Activated CD4-positive, alpha-beta T cell treated with anti-CD3 and anti-CD28 coated beads for 1 hour (primary cell): ENCODE measurements around the gene HOXA7.

Experiments used
- DNase-seq: peaks from one replicate; pipeline ENCODE4 v3.0.0-alpha.2; 2020

HOXA7 gene

DNA sequence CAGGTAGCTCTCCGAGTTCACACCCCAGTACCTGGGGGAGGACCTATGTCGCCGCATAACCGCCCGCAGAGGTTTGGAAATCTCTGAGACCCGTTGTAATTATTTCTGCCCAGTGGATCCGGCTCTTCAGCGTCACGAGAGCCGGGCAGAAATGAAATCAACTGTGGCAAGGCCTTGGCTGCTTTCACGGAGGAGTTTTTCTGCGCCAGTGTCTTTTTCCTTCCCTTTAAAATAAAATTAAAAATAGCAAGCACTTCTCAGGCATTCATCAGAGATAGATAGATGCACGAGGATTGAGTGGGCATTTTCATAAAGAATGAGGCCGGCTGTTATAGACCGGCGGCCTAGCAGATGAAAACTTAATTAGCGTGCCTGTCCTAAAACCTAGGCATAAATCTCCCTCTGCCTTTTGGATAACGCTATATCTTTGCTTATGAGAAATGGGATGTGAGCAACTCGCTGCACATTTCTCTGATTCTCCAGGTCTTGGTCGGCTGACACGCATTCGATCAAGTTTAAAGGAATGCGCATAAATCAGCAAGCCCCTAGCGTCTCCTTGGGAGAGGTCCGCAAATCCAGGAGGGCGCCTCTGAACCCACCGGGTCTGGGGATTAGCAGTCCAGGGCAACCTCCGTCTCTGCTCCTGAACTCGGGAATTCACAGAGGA is 37.0 kb upstream of the HOXA7 start:
- DNase-seq, result no peak

DNA sequence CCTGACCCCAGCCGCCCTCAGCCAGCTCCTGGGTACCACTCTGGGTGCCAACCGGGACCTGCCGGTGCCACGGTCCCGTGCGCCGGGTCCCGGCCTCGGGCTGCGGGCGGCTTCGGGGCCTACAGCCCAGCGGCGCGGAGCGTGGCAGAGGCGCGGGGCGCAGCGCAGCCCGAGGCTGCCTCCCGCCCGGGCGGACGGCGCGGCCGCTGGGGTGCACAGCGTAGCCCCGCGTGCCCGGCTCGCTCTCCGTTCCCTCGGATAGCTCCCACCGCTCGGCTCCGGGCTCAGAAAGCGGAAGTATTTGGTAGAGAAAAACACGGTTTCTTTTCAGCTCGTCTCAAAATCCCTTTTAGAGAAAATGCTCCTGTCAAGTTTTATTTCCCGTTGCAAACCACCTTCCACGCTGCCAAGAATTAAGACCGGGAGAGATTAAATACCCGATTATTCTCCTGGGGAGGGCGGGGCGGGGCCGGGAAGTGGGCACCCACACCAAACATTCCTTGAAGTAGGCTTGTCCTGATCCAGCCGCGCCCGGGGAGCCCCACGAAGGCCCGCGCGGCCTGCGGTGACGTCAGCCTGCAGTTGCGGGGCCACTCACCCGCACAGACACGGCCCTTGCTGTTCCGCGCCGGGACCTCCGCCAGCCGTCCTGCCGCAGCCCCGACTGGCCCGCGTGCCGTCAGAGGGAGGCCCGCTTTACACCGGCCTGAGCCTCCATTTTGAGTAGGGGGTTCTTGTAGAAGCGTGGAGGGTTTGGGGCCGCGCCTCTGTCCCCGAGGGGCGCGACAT is 36.3 kb upstream of the HOXA7 start:
- no peak for DNase-seq

DNA sequence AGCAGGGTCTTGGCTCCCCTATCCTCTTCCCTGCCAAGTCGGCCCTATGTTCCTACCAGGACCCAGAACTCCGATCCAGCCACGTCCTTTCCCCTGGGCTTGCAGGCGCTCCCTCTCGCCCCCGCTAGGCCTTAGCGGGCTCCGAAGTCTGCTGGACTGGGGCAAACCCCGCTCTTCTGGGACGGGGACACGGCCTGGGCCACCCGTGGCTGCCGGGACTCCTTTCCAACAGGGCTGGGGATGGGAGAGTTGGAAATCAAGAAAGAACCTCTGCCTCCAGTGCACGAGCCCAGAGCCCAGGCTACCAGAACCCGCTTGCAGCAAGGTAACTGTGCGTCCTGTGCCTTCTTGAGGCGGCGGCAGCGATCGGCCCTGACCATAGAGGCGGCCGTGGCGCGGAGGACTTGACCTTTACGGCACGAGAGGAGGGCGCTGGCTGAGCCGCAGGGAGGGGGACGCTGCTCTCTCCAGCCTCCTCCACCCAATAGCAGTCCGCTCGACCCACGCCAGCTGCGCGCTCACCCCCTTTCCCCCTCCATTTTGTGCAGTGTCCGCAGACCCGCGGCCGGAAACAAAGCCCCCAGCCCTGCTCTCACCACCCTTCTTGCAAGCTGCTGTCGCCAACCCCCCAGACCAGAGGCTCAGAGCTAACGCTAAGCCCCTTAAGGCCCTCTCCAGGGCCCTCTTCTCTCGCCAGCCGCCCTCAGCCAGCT is 35.5 kb upstream of the HOXA7 start:
- DNase-seq, result no peak

DNA sequence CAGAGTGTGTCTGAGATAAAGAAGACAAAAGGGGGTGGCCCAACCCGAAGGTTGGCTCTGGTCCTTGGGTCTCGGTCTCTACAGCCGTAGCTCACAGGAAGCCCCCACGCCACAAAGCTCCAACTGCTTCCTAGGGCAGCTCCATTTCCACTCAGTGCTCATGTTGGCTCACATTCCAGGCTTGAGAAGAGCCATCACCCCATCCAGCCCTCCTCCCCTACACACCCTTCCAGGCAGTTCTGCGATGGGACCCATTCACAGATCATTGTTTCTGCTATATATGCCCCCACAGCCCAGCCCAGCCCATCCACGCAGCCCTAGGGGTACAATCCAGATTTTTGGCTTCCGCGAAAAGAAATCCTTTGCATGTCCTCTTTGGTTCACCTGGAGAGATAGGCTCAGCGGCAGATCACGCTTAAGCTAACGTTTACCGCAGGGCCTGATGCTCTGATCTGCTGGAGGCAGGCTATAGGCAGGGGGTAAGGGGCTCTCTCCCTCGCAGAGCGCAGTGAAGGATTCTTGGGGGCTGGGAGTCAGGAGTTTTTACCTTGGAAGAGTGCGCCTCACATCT is 34.8 kb upstream of the HOXA7 start:
- no peak for DNase-seq

DNA sequence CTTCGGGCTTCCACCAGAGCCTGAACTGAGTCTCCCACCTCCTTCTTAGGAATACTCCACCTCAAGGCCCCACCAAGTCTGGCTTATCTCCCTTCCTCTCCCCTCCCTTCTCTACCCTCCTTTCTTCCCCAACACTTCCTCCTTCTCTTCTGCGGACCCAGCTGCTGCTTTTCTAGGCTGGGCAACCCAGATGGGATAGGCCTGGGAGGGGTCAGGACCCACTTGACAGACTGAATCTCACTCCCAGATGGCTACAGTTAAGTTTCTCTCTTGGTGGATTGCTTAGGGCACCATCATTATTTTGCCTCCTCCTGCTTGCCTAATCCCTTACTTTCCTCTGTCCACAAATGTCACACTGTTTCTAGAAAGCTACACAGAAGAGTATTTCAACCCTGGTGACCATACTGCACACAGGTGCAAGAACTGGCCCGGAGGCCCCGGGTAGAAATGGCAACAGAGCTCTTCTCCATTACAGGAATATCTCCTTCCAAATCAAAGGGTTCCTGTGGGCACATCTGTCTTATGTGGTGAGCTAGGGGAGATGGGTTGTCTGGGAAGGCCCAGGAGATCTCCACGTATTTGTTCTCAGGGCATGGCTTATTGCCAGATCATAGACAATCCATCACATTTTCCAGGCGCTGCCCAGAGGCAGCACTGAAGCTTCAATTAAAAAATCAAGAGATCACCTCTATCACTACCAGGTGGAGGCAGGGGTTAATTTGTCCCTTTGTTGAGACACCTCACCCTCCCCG is 33.7 kb upstream of the HOXA7 start:
- no peak for DNase-seq

DNA sequence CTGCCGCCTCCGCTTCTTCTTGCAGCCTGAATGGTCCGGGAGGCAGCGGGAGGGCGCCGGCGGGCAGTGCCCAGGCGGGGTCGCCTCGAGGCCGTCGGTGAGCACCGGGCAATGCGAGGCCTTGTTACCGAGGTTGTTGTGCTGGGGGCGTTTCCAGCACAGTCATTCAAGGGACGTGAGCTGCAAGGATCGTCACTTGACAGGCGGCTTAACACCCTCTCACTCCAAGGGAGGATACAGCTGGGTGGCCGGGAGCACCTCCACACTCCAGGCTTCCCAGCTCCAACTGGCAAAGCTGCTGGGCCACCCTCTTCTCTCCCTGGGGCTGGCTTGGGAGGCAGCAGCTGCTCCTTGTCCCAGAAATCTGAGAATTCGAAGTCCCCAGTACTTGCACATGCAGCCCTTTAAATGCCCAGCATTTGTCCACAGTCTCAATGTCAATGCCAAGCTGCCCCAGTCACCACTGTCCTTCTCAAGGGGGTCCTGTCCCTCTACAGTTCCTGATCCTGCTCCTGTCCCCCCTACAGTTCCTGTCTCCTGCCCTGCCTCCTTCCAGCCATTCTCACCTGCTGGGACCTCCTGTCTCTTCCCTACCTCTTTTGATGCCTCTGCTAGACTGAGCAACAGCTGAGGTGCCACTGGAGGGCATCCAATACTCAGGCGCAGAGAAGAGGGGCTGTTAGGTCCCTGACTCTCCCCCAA is 33.0 kb upstream of the HOXA7 start:
- no peak for DNase-seq

DNA sequence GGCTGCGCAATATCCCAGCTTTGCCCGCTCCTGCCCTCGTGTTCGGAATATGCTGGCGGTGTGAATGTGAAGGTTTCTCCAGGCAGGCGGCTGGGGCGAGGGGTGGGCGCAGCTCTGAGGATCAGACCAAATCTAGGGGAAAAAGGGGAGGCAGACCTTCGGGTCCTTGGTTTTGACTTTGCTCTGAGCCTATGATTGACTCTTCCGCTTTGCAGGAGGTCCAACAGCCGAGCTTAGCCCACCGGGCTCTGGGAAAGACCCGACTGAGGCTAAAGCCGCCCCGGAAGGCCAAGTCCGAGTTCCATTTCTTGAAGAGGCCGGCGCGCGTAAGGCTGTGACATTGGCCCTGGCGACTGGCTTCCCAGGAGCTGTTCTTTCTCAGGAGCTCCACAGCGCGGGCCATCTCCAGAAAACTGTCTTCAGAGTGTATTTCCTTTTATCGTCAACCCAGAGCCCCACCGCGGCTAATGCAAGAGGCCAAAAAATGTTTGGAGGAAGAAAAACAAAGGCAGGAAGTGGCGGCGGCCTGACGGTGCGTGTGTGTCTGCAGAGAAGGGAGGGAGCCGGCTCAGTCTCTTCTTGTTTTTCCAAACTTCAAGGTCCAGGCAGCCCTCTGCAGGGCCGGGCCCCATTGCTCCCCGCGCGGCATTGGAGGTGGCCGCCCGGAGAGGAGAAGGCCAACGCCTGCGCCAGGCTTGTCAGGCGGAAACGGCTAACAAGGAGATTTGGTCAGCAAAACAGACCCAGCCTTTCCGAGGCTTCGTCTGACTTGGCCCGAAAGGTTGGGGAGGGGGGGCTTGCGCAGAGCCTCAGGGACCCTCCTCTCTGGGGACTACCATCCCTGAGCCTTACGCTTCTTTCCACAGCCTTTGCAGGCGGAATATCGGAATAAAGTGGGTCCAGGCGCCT is 32.2 kb upstream of the HOXA7 start:
- DNase-seq, result peak; percentile 14

DNA sequence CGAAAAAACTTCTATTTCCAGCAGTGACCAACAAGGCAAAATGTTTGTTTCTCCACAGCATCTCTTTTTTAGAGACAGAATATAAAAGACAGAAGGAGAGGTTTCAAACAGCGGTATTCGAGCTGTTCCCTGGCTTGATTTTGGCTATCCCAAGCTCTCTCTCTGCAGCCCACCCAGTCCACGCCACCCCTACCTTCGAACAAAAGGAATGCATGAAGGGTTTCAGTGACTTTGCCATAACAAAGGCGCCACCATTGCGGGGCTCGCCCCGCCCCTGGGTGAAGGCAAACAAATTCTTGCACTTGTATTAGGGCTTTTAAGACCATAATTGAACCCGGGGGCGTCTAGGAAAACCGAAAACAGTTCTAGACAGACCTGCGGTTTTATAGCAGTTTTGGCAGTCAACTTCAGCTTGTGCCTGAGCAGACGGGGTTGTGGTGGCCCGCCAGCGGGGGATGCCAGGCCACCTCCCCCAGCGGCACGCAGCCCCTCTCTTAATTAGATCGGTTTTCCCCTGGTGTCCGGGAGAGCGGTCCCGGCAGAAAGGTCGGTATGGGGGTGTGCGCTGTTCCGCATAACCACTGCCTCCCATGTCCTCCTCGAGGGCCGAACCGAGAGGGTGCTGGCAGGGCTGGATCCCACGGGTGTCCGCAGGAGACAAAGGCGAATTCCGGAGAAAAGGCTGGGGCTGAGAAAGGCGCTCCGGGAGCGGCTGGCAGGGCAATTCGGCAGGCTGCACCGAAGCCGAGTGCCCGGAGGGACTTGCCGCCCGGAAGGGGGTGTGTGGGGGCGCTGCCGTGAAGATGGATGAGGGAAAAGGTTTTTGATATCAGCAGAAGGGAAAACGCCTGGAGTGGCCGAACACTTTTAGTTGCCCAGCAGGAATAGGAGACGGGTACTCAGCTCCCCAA is 31.3 kb upstream of the HOXA7 start:
- no peak for DNase-seq

DNA sequence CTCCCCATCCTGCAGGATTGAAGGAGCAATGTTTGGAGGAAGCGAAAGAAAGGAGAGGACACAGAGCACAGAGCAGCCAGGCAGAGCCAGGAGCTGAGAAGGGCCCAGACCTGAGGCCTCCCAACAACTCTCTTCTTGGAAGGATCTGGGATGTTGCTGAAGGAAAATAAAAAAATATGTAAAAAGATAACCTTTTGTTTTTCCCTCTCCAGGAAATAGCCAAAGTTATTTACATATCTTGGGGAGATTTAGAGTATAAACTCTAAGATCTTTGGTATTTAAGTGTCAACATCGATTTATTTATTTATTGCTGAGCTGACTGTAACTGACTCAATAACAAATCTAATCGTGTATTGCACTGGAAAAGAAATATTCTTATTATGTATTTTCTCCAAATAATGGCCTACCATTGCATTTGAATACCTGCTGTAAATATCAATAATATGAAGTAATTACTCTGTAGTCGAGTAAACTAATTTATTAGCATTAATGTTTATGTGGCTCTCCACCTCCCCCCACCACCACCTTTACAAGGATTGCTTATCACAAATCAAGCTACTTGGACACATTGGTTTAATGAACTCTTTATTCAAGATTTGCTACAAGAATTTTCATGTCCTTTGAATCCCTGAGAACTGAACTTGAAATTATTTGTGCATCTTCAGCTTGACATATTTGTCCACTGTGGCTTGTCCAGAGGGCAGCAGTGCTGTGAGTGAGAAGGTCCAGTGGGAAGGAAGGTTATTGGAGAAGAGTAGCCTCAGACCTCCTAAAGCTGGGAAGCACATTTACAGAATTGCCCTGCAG is 30.4 kb upstream of the HOXA7 start:
- no peak for DNase-seq

DNA sequence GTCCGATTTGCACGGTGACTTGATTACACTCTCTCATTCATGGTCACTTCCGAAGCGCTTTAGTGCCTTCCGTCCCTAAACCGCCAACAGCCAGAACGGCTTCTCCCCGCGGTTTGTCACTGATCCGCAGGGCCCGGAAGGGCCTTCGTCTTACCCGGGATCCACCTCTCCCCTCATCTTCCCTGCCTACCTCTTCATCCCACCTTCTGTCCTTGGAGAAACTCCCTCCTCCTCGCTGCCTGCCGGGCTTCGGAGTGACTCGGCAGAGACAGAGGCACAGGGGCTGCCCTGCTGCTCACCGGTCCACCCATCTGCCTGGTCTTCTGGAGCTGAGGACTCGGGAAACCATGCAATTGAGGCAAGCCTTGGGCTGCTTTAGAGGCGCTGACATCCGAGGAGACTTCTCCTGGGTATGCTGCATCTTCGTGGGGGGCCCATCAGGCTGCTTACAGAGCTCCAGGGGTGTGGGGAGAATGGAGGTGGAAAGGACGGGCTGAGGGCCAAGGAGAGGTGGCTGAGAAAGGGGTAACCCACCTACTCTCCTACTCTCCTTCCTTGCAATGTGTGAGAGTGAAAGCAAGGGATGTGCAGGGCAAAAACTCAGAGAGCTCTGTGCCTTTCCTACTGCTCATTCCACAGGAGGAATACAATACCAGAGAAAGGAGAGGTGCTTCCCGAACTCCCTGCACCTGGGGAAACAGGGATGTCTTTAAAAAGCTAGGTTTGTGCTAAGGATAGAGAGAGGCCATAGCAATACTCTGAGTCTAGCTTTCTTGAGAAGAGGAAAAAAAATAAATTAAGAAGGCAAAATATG is 29.6 kb upstream of the HOXA7 start:
- DNase-seq, result peak; percentile 4

DNA sequence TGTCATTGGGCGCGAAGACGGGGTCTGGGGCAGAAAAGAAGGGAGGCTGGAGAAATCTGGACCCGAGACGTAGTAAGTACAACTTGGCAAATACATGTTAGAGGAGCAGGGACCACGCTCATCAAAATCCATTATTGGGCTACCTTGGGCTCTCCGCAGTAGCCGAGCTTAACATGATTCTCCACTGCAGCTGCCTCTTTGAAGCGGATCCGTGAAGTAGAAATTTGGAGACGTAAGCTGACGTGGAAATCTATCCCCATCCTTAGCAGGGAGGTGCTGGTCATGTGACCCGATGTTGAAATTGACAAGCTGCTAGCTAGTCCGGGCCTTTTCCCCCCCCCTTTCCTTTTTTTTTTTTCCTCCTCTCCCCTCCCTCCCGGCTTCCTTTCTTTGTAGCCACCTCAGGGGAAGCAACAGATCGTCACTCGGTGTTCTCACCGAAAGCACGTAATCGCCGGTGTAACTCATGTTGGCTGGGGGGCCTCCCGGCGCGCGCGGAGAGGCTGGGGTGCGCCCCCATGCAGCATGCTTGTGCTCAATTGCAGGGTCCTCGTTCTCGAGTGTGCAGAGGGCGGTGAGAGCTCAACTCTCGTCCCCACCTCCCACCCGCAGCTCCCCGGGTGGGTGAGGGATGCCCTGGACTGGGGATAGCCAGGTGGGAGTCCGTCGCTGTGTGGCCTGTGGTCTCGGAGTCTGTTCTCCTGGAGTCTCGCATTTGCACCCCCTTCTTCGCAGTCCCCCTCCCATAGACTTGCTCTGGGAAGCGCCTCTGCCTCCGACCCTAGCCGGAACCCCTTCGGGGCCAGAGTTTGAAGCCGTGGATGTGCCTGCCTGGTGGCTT is 28.8 kb upstream of the HOXA7 start, which contains the start of gene HOXA11:
HOXA11 (minus strand) TSS at position 220 of the 841 bp plus-strand sequence; CDS start at position 132, 88 bp downstream.
- peak; percentile 7 for DNase-seq

DNA sequence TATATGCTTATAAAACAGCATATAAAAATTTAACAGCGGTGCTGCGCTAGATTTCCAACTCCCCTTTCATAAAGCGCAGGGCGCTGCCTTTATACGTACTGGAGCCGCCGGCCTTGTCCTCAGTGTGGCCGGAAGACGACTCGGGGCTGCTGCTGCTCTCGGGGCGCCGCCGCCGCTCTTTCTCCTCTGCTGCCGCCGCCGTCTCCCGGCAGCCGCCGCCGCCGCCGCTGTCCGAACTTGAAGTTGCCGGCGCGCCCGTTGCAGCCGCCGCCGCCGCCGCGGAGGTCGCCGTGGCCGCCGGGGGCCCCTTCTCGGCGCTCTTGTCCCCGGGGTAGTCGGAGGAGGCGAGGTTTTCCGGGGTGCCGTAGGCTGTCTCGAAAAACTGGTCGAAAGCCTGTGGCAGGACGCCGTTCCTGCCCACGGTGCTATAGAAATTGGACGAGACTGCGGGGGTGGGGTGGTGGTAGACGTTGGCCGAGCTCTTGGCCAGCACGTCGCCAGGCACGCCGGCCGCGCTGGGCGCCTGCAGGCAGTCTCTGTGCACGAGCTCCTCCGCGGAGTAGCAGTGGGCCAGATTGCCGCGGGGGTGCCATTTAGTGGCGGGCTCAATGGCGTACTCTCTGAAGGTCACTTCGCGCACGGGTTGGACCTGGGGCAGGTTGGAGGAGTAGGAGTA is 28.0 kb upstream of the HOXA7 start:
- DNase-seq, result peak; percentile 8

DNA sequence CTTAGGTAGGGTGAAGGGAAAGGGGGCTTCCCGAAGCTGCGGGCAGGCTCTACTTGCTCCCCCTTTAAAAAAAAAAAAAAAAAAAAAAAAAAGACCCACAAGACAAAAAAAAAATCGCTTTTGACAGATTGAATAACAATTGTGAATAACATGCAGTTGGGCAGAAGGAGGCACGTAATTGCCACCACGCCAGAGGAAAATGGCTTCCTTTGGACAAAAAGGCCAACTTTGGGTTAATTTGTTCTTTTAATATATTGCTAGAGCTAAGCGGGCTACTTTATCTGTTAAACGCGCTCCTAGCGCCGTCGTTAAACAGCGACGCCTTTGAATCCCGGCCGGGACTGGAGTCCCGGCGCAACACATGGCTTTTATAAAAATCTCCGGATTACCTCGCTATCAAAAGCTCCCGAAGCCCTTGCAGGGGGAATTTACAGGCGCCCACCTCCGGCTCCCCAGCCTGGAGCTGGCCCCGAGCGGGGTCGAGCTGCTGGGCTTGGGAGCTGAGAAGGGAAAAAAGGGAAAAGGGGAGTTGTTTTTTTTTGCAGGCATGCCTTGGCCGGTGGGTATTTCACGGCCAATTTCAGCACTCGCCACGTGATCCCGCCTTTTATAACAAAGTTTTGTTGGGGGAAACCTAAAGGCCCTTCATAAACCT is 27.3 kb upstream of the HOXA7 start:
- no peak for DNase-seq

DNA sequence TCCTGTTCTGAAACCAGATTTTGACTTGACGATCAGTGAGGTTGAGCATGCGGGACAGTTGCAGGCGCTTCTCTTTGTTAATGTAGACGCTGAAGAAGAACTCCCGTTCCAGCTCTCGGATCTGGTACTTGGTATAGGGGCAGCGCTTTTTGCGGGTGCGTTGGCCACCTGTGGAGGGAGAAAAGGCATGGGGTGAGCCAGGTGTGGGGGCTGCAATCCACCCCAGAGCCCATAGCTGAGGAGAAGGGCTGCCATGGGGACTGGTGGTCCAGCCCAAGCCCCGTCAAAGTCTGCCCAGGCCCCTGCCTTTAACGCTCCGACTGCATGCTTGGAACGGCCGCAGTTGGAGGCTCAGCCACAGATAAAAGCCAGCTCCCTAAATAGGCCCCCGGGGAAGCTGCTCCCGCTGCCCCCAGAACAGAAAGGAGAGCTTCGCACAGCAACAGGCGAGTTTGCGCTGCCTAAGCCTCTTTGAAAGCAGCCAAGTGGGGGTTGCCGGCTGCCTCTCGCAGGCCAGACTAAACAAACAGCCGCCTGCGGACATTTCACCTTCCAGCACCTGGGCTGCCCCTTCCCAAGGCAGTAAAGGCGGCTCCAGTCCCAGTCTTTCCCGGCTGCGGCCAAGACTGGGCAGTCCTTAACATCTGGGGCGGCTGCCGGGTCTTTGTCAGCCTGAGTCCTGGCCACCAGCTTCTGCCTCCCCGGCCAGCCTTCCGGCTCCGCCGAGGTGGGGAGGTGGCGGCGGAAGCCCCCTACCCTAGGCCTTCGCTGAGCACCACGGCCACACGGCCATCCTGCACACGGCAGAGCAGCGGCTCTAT is 26.6 kb upstream of the HOXA7 start:
- peak; percentile 7 for DNase-seq

DNA sequence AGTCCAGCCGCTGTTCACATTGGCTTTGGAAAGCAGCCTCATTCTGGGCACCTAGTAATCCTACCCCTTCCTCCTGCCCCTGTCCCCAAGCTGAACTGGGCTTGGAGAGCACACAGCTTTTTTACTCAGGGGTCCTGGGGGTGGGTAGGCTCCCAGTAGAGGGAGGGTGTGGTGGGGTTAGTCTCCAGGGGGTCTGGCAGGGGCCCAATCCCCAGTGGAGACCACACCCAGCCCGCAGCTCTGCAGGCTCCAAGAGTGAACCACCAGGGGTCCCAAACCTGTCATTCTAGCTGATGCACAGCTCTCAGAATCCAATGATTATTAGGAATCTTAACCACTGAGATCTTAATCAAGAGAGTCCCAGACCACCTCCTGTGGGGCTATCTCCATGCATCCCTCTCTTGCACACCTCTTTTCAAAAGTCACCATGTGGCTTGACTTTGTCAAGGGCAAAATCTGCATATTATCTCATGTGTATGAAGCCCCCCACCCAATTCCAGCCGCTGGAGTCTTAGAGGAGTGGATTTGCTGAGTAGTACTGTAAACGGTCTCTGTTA is 25.9 kb upstream of the HOXA7 start:
- DNase-seq, result no peak
